Measurements from ENCODE around the gene PPIL1. TPM values are rescaled to one million over a fixed set of nuclear protein-coding genes. Genes with fewer than 3 reads are reported as not detected.

PPIL1 gene
- total RNA-seq, 1 experiment from 2014 or later = 87.8 TPM

- Mint-ChIP-seq H3K4me3 (peak overlapping the region in 1 of 2 experiments; percentile 38; a peak in 1 of 5 replicates), H3K27ac (no peak overlapping the region), H3K27me3 (ENCODE audit: low read depth) (peaks cover 69% of the 10 kb centered on the region), H3K4me1 (peaks cover 19 to 23% of the 10 kb centered on the region in 2 experiments), H3K36me3 (ENCODE audit: insufficient read depth in 1 of 3, low read depth in 3 of 3) (peaks cover 0 to 3% (median 0%) of the 10 kb centered on the region in 3 experiments; a peak in 1 of 7 replicates), H3K9me3 (peaks cover 0 to 6% of the 10 kb centered on the region in 2 experiments; a peak in 2 of 5 replicates)
- Histone ChIP-seq H3K23ac (ENCODE audit: insufficient read length, low read depth, low read length) (no peak overlapping the region), H2AFZ (ENCODE audit: low read length) (no peak overlapping the region), H2AK5ac (ENCODE audit: insufficient read length, low read length) (no peak overlapping the region), H4K8ac (replicated peaks; ENCODE audit: insufficient read length, low read depth, low read length) (no peak overlapping the region), H2BK5ac (ENCODE audit: insufficient read length, low read length) (no peak overlapping the region), H2BK20ac (ENCODE audit: low read depth, low read length, poor library complexity, severe bottlenecking) (no peak overlapping the region), H3K14ac (ENCODE audit: insufficient read depth, low read length) (no peak overlapping the region), H3K4me1 (ENCODE audit: insufficient read depth, low read length) (peaks cover 3% of the 10 kb centered on the region; the same call in 1 of the 2 replicates), H3K9ac (ENCODE audit: extremely low read depth, insufficient read length, low read length) (no peak overlapping the region), H2BK15ac (ENCODE audit: low read depth, low read length) (no peak overlapping the region), H3K79me1 (ENCODE audit: insufficient read depth, low read depth, low read length, poor library complexity, severe bottlenecking) (no peaks in the 10 kb centered on the region), H3K23me2 (ENCODE audit: insufficient read length, low read depth, low read length, poor library complexity, severe bottlenecking) (peaks cover 17% of the 10 kb centered on the region), H3K56ac (ENCODE audit: insufficient read length, low read depth, low read length) (no peak overlapping the region), H3K27me3 (ENCODE audit: insufficient read depth, low read length) (peaks cover 28% of the 10 kb centered on the region; the same call in 1 of the 2 replicates), H3K27ac (ENCODE audit: insufficient read length, low read depth, low read length) (no peak overlapping the region), H3K79me2 (ENCODE audit: insufficient read depth, low read length) (no peaks in the 10 kb centered on the region), H3K4me2 (ENCODE audit: insufficient read depth, insufficient read length, low read length) (no peak overlapping the region), H2BK120ac (ENCODE audit: low read depth, low read length, poor library complexity, severe bottlenecking) (no peak overlapping the region), H3K18ac (ENCODE audit: insufficient read length, low read depth, low read length) (no peak overlapping the region), H4K5ac (ENCODE audit: insufficient read length, low read depth, low read length) (no peak overlapping the region), H3T11ph (ENCODE audit: low read length) (no peak overlapping the region), H3K4ac (ENCODE audit: low read depth, low read length) (no peak overlapping the region), H4K20me1 (ENCODE audit: control insufficient read depth, insufficient read depth, insufficient read length) (no peaks in the 10 kb centered on the region), H3K9me3 (ENCODE audit: control insufficient read depth, low read depth, low read length) (no peaks in the 10 kb centered on the region), H2BK12ac (ENCODE audit: insufficient read length, low read depth, low read length) (no peak overlapping the region), H4K91ac (ENCODE audit: insufficient read length, low read depth, low read length) (no peak overlapping the region)
- no peak for DNase-seq
- no peak for TF ChIP-seq CTCF (conservative IDR thresholded peaks at IDR 0.05)
- no CpG with 5 or more reads among the region's 3 CpGs for WGBS (ENCODE audit: extremely low coverage, insufficient read length, low lambda C conversion rate)
Measured at GRCh38 chr6:36836111-36837021, 38.2 kb downstream of the PPIL1 start.

Measured in H9 (cell line).